Measurements from ENCODE around the gene CGRRF1. TPM values are rescaled to one million over a fixed set of nuclear protein-coding genes. Genes with fewer than 3 reads are reported as not detected.

Gene CGRRF1
- polyA plus RNA-seq, 1 of the 3 experiments (the other 2 are of a cell fraction), result 6.4 TPM

DNA sequence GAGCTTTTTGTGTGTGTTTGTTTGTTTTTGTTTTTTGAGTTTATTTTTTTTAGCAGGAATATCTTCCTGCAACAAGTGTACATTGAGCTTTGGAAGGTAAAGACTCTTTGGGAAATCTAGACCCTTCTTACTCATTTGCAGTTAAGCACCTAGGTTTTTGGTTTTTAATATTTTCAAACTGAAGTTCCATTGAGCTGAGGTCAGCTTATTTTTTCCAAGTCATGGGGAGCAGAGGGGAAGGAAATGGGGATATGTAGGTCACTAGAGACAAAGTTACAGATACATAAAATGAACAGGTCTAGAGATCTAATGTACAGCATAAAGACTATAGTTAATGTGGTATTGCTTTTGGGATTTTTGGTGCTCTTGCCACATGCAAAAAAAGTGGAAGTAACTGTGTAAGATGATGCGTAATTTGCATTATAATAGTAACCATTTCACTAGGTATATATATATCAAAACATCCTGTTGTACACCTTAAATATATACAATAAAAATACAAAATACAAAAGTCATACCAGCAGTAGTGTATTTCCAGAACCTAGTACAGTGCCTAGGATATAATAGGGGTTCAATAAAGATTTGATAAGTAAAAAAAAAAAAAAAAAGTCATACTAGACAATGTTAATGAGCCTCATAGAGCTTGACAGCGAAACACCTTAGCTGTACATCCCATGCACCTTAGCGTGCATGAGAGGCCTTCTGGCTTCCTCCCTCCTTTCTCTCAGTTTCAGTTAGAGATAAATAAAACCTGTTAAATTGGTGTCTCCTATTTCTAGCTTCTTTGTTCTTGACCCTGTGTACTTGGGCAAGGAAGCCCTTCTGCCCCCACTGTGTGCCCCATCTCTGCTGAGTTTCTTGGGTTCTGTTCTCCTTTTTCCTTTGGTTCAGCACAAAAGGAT is 22.7 kb downstream of the CGRRF1 start (continued):
- TF ChIP-seq USF2 (IDR thresholded peaks at IDR 0.05; ENCODE audit: borderline replicate concordance, low read depth, low read length), result no peak
- no peak for TF ChIP-seq PBX3 (IDR thresholded peaks at IDR 0.05)
- TF ChIP-seq, protein P1, sequence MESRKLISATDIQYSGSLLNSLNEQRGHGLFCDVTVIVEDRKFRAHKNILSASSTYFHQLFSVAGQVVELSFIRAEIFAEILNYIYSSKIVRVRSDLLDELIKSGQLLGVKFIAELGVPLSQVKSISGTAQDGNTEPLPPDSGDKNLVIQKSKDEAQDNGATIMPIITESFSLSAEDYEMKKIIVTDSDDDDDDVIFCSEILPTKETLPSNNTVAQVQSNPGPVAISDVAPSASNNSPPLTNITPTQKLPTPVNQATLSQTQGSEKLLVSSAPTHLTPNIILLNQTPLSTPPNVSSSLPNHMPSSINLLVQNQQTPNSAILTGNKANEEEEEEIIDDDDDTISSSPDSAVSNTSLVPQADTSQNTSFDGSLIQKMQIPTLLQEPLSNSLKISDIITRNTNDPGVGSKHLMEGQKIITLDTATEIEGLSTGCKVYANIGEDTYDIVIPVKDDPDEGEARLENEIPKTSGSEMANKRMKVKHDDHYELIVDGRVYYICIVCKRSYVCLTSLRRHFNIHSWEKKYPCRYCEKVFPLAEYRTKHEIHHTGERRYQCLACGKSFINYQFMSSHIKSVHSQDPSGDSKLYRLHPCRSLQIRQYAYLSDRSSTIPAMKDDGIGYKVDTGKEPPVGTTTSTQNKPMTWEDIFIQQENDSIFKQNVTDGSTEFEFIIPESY (IDR thresholded peaks at IDR 0.05; ENCODE audit: borderline replicate concordance, low read depth), result no peak
- TF ChIP-seq RFX5 (IDR thresholded peaks at IDR 0.05; ENCODE audit: low read length), result no peak
- TF ChIP-seq CHD2 (IDR thresholded peaks at IDR 0.05; ENCODE audit: low read length, partially characterized antibody), result no peak
- TF ChIP-seq USF1 (IDR thresholded peaks at IDR 0.05; ENCODE audit: borderline replicate concordance, low read depth), result no peak
- no peak for TF ChIP-seq JUND (IDR thresholded peaks at IDR 0.05)
- no peak for TF ChIP-seq SMC3 (IDR thresholded peaks at IDR 0.05; ENCODE audit: low read depth, low read length)

GRCh38 chr14:54533100-54533499 is 23.4 kb downstream of the CGRRF1 start:
- Histone ChIP-seq H3K9me3 (no peaks in the 10 kb centered on the region), H3K79me2 (ENCODE audit: insufficient read depth) (no peaks in the 10 kb centered on the region), H3F3A (replicated peaks; ENCODE audit: insufficient read depth) (peaks cover 6% of the 10 kb centered on the region), H2AFZ (ENCODE audit: low read depth) (no peak overlapping the region), H3K36me3 (replicated peaks in 1 of 2; ENCODE audit: control insufficient read depth in 1 of 2, insufficient read depth in 2 of 2, low read length in 1 of 2) (peaks cover 29 to 46% of the 10 kb centered on the region in 2 experiments), H3K9me2 (peaks cover 4% of the 10 kb centered on the region; the same call in 1 of the 2 replicates), H3K4me3 (ENCODE audit: low read depth in 2 of 2, low read length in 1 of 2) (no peak overlapping the region), H3K4me2 (no peak overlapping the region), H4K20me1 (ENCODE audit: insufficient read depth) (no peaks in the 10 kb centered on the region), H3K9ac (no peak overlapping the region), H3K27ac (ENCODE audit: low read depth in 2 of 2, low read length in 1 of 2) (no peak overlapping the region), H3K27me3 (ENCODE audit: insufficient read depth) (no peaks in the 10 kb centered on the region), H3K4me1 (ENCODE audit: control insufficient read depth in 1 of 2, insufficient read depth in 2 of 2, low read depth in 1 of 2, low read length in 1 of 2) (peaks cover 0 to 3% of the 10 kb centered on the region in 2 experiments; a peak in 2 of 4 replicates)
- no peak for TF ChIP-seq USF2 (IDR thresholded peaks at IDR 0.05; ENCODE audit: borderline replicate concordance, low read depth, low read length)
- TF ChIP-seq, protein P1 (IDR thresholded peaks at IDR 0.05; ENCODE audit: borderline replicate concordance, low read depth), result no peak
- no peak for TF ChIP-seq EP300 (IDR thresholded peaks at IDR 0.05; ENCODE audit: borderline replicate concordance in 1 of 2, low read depth in 1 of 2, low read length in 1 of 2)
- no peak for TF ChIP-seq RFX5 (IDR thresholded peaks at IDR 0.05; ENCODE audit: low read length)
- ChIA-PET CTCF (no interaction called here), POLR2A (no interaction called here)
- no peak for DNase-seq
- 95% methylated on average over 1 of the region's 1 CpG for WGBS (ENCODE audit: low lambda C conversion rate)
